ENCODE measurements around the gene ACTN2.
A peak's percentile ranks its signal among the peaks of the same experiment; 100 is the strongest.

The ACTN2 gene

GRCh38 chr1:236754525-236755210 is 68.4 kb downstream of the ACTN2 start:
- no peak for TF ChIP-seq CTCF (IDR thresholded peaks at IDR 0.05; ENCODE audit: borderline replicate concordance, insufficient read depth, low read depth, low read length)
- H3K4me3 ChIP-seq (ENCODE audit: low read depth, low read length) = no peak overlapping the region

GRCh38 chr1:236757640-236758039 is 71.3 kb downstream of the ACTN2 start:
- H3K4me3 ChIP-seq (ENCODE audit: low read depth, low read length) = no peak overlapping the region
- TF ChIP-seq CTCF (IDR thresholded peaks at IDR 0.05; ENCODE audit: borderline replicate concordance, insufficient read depth, low read depth, low read length) = no peak

- no peak overlapping the region for H3K4me3 ChIP-seq (ENCODE audit: low read depth, low read length)
- peak; percentile 67; the same call in 1 of the 2 replicates for TF ChIP-seq CTCF (IDR thresholded peaks at IDR 0.05; ENCODE audit: borderline replicate concordance, insufficient read depth, low read depth, low read length)
Measured at GRCh38 chr1:236759252-236759859, 73.1 kb downstream of the ACTN2 start.

- no peak for TF ChIP-seq CTCF (IDR thresholded peaks at IDR 0.05; ENCODE audit: borderline replicate concordance, insufficient read depth, low read depth, low read length)
Measured at GRCh38 chr1:236760480-236760879, 74.2 kb downstream of the ACTN2 start.

GRCh38 chr1:236760986-236761385 is 74.7 kb downstream of the ACTN2 start:
- TF ChIP-seq CTCF (IDR thresholded peaks at IDR 0.05; ENCODE audit: borderline replicate concordance, insufficient read depth, low read depth, low read length) = no peak
- H3K4me3 ChIP-seq (ENCODE audit: low read depth, low read length) = no peak overlapping the region

More at GRCh38 chr1:236760480-236760879, 74.2 kb downstream of the ACTN2 start:
- H3K4me3 ChIP-seq (ENCODE audit: low read depth, low read length) = no peak overlapping the region

GRCh38 chr1:236761397-236762132 is 75.3 kb downstream of the ACTN2 start:
- TF ChIP-seq CTCF (IDR thresholded peaks at IDR 0.05; ENCODE audit: borderline replicate concordance, insufficient read depth, low read depth, low read length) = no peak
- no peak overlapping the region for H3K4me3 ChIP-seq (ENCODE audit: low read depth, low read length)
